Upper lobe of right lung (tissue), 1 donor: Measurements from ENCODE around the gene SYNDIG1. TPM values are rescaled to one million over a fixed set of nuclear protein-coding genes. Genes with fewer than 3 reads are reported as not detected.

ENCODE experiments used
- ATAC-seq: fragments of 200-7000 bp; cut with Tn5 transposase; one replicate; pipeline ENCODE4 v1.9.1; 2020; ENCODE audit warnings: mild to moderate bottlenecking, moderate library complexity
- DNase-seq: peaks from one replicate; pipeline ENCODE4 v3.0.0-alpha.2; 2020
- H3K27ac ChIP-seq: fragments of 200-600 bp; one replicate; pipeline ENCODE4 v1.8.0; 2022
- H3K27me3 ChIP-seq: fragments of 200-600 bp; one replicate; pipeline ENCODE4 v1.8.0; 2022; ENCODE audit warnings: mild to moderate bottlenecking
- H3K36me3 ChIP-seq: fragments of 200-600 bp; one replicate; pipeline ENCODE4 v1.8.0; 2022
- H3K4me1 ChIP-seq: fragments of 200-600 bp; one replicate; pipeline ENCODE4 v1.8.0; 2022
- H3K4me3 ChIP-seq: fragments of 200-600 bp; one replicate; pipeline ENCODE4 v1.8.0; 2022; ENCODE audit warnings: mild to moderate bottlenecking
- H3K9me3 ChIP-seq: fragments of 200-600 bp; one replicate; pipeline ENCODE4 v1.8.0; 2022
- CTCF ChIP-seq: fragments of 200-600 bp; IDR thresholded peaks from one replicate; pipeline ENCODE4 v1.8.0; 2022; ENCODE audit warnings: antibody characterized with exemption
- intact Hi-C: fragments of 100-400 bp; cut with DNase I; formaldehyde crosslinking; loops from one replicate; pipeline ENCODE4 v1.11.0; 2022
- total RNA-seq: library from RNA; stranded (reverse); fragmentation: NEBNext Ultra II Directional; extraction: Animal tissue kit (Norgen Biotek cat#: 25700); gene quantifications from one replicate; pipeline ENCODE4 v1.2.1, GENCODE V29; 2021
- donor health status: DM: no; HTN: yes; CAD: no; lungs with severe emphysema.

The SYNDIG1 gene
- total RNA-seq, 1 donor from 2014 or later: not detected

GRCh38 chr20:24597051-24597450, 127.6 kb downstream of the SYNDIG1 start:
- H3K27me3 ChIP-seq: peaks cover 3% of the 10 kb centered on the region
- no peak for DNase-seq
- no peak for TF ChIP-seq CTCF
- no peaks in the 10 kb centered on the region for H3K36me3 ChIP-seq
- H3K9me3 ChIP-seq: peaks cover 3% of the 10 kb centered on the region
- no peak overlapping the region for H3K27ac ChIP-seq
- H3K4me3 ChIP-seq: no peak overlapping the region
- intact Hi-C loops: no loop called here
- ATAC-seq: no peak
- H3K4me1 ChIP-seq: no peaks in the 10 kb centered on the region

DNA sequence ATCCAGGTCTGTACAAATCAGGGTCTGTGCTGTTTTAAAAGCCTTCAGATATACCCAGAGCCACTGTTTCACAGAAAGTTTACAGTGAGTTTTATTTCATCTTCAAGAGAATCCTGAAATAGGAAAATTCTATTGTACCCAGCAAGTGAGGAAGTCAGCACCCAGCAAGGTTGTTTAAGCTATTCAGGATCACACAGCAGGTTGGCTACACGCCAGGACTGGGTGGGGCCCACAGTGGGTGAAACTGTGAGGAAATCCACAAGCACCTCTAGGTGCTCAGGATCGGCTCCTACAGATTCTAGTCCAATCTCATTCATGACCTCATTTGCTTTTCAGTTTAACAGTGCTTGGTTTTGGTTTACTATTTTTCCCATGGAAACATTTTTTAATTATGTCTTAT, 128.9 kb downstream of the SYNDIG1 start:
- no peak overlapping the region for H3K4me3 ChIP-seq
- no peaks in the 10 kb centered on the region for H3K36me3 ChIP-seq
- no peak for TF ChIP-seq CTCF
- ATAC-seq: no peak
- no peak overlapping the region for H3K27ac ChIP-seq
- H3K27me3 ChIP-seq: peaks cover 3% of the 10 kb centered on the region
- no peak for DNase-seq
- intact Hi-C loops: no loop called here
- H3K4me1 ChIP-seq: no peaks in the 10 kb centered on the region
- H3K9me3 ChIP-seq: peaks cover 3% of the 10 kb centered on the region

DNA sequence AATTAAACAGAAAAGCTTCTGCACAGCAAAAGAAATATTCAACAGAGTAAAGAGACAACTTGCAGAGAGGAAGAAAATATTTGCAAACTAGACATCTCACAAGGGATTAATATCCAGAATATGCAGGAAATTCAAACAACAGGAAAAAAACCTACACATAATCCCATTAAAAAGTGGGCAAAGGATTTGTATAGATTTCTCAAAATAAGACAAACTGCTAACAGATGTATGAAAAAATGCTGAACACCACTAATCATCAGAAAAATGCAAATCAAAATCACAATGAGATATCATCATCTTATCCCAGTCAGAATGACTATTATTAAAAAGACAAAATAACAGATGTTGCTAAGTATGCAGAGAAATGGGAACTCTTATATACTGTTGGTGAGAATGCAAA, 129.6 kb downstream of the SYNDIG1 start:
- H3K4me3 ChIP-seq: no peak overlapping the region
- TF ChIP-seq CTCF: no peak
- intact Hi-C loops: no loop called here
- DNase-seq: no peak
- H3K27me3 ChIP-seq: peaks cover 3% of the 10 kb centered on the region
- peaks cover 3% of the 10 kb centered on the region for H3K9me3 ChIP-seq
- no peak for ATAC-seq
- no peaks in the 10 kb centered on the region for H3K4me1 ChIP-seq
- no peaks in the 10 kb centered on the region for H3K36me3 ChIP-seq
- H3K27ac ChIP-seq: no peak overlapping the region

DNA sequence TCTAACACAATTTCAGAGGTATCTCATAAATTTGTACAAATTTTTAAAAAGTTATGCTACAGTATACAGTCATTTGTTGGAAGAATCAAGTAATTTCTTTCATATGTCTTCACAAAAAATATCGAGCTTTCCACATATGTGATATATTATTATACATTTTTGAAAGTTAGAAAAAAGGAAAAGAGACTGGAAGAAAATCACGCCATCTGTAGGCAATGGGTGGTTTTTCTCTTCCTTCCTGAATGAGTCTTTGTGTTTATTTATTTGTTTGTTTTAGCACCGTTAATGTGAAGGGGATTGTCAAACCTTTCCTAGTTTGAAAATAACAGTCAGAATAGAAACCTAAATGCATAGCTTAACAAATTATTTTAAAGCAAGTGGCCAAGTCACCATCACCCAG, 130.6 kb downstream of the SYNDIG1 start:
- Histone ChIP-seq H3K4me3 (no peak overlapping the region), H3K27ac (no peak overlapping the region), H3K4me1 (no peaks in the 10 kb centered on the region), H3K36me3 (no peaks in the 10 kb centered on the region), H3K9me3 (no peaks in the 10 kb centered on the region), H3K27me3 (peaks cover 3% of the 10 kb centered on the region)
- no peak for DNase-seq
- no peak for ATAC-seq
- intact Hi-C loops: no loop called here
- no peak for TF ChIP-seq CTCF

- no peaks in the 10 kb centered on the region for H3K4me1 ChIP-seq
- no peak overlapping the region for H3K27ac ChIP-seq
- no peaks in the 10 kb centered on the region for H3K36me3 ChIP-seq
- no peaks in the 10 kb centered on the region for H3K27me3 ChIP-seq
- H3K9me3 ChIP-seq: no peaks in the 10 kb centered on the region
- no peak overlapping the region for H3K4me3 ChIP-seq
- ATAC-seq (no peak), DNase-seq (no peak)
- TF ChIP-seq CTCF: no peak
- intact Hi-C loops: no loop called here
Measured at GRCh38 chr20:24603454-24603853, 134.0 kb downstream of the SYNDIG1 start.

- DNase-seq (no peak), ATAC-seq (no peak)
- no peaks in the 10 kb centered on the region for H3K4me1 ChIP-seq
- no peaks in the 10 kb centered on the region for H3K27me3 ChIP-seq
- no peaks in the 10 kb centered on the region for H3K36me3 ChIP-seq
- no peak overlapping the region for H3K4me3 ChIP-seq
- H3K27ac ChIP-seq: no peak overlapping the region
- TF ChIP-seq CTCF: no peak
- intact Hi-C loops: no loop called here
- no peaks in the 10 kb centered on the region for H3K9me3 ChIP-seq
Measured at GRCh38 chr20:24604966-24605665, 135.7 kb downstream of the SYNDIG1 start.
